Breast epithelium (tissue), 3 donors: ENCODE results near the gene COL23A1.

ENCODE experiments used
- CTCF ChIP-seq, 3 donors: fragments of 450-650 bp; IDR thresholded peaks; one replicate each; pipeline ENCODE4 v1.5.1; 2016 to 2017; ENCODE audit warnings: antibody characterized with exemption in 3 of 3, mild to moderate bottlenecking in 3 of 3, moderate library complexity in 3 of 3
- POLR2AphosphoS5 ChIP-seq, 3 donors: sonication (generic); formaldehyde crosslinking; IDR thresholded peaks; one replicate each; pipeline ENCODE4 v1.6.1; 2017; ENCODE audit warnings: antibody characterized with exemption in 3 of 3

GRCh38 chr5:178530526-178530925 lies 59.7 kb downstream of the COL23A1 start:
- no peak for TF ChIP-seq CTCF (IDR thresholded peaks at IDR 0.05)
- TF ChIP-seq POLR2AphosphoS5 (IDR thresholded peaks at IDR 0.05): no peak
